GM12801 (cell line): ENCODE data around the gene RASSF9.

Experiments
- TF ChIP-seq, protein P1 (sequence below): IDR thresholded peaks from one replicate; pipeline ENCODE4 v1.5.1; 2011; ENCODE audit warnings: control low read depth; ENCODE audit not compliant: insufficient read length; ENCODE audit errors: extremely low read depth

RASSF9 gene

DNA sequence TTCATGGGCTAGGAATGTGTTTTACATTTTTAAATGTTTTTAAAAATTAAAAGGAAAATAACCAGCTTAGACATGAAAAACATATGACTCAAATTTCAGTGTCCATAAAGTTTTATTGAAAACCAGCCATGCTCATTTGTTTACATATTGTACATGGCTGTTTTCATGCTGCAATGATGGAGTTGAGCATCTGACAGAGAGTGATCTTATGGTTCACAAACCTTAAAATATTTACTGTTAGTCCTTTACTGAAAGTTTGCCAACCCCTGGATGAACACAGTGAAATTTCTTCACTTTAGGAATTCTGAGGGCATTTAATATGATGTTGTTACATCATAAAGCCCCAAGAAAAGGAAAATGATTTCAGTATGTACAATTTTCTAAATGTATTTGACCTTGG lies 16.1 kb downstream of the RASSF9 start:
- TF ChIP-seq, protein P1, sequence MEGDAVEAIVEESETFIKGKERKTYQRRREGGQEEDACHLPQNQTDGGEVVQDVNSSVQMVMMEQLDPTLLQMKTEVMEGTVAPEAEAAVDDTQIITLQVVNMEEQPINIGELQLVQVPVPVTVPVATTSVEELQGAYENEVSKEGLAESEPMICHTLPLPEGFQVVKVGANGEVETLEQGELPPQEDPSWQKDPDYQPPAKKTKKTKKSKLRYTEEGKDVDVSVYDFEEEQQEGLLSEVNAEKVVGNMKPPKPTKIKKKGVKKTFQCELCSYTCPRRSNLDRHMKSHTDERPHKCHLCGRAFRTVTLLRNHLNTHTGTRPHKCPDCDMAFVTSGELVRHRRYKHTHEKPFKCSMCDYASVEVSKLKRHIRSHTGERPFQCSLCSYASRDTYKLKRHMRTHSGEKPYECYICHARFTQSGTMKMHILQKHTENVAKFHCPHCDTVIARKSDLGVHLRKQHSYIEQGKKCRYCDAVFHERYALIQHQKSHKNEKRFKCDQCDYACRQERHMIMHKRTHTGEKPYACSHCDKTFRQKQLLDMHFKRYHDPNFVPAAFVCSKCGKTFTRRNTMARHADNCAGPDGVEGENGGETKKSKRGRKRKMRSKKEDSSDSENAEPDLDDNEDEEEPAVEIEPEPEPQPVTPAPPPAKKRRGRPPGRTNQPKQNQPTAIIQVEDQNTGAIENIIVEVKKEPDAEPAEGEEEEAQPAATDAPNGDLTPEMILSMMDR: no peak

GRCh38 chr12:85814741-85815140 lies 21.5 kb downstream of the RASSF9 start:
- TF ChIP-seq, protein P1: no peak

DNA sequence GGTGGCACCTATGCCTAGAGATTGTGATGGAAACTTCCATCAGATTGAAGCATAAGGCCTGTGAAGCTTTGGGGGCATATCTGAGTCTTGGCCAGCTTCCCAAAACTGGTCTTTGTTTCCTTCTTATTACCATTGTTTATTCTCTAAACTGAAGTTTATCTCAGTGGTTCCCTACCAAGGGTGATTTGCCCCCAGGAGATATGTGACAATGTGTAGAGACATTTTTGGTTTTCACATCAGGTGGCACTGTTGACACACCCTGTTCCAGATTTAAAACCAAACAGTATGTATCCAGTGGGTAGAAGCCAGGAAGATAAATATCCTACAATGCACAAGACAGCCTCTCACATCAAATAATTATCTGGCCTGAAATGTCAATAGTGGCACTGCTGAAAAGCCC lies 22.1 kb downstream of the RASSF9 start:
- TF ChIP-seq, protein P1: no peak

GRCh38 chr12:85809500-85809899 lies 26.7 kb downstream of the RASSF9 start:
- TF ChIP-seq, protein P1: no peak

GRCh38 chr12:85807730-85808129 lies 28.5 kb downstream of the RASSF9 start:
- TF ChIP-seq, protein P1: no peak

DNA sequence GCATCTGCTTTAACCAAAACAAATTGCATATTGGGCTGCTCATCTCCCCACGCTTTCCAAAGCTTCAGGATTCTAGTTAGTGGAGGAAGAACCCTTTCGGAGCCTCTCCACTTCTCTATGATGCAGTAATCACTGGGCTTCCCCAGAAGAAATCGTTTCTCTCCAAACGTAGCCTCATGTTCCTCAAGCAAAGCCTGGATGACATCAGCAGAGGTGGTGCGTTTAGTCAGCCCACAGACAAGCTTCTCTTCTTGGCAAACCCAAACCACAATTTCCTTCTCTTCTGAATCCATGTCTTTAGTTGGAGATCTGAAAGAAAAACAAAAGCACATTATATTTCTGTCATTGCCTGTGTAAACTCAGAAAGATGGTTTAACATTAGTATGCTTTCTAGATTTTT lies 30.6 kb downstream of the RASSF9 start:
- TF ChIP-seq, protein P1: no peak

- TF ChIP-seq, protein P1: no peak
These were observed 31.5 kb downstream of the RASSF9 start for GRCh38 chr12:85804663-85805062.

- TF ChIP-seq, protein P1: no peak
These were observed 32.3 kb downstream of the RASSF9 start for GRCh38 chr12:85803923-85804322.
